ENCODE results near the gene PAK1IP1.
A peak's percentile ranks its signal among the peaks of the same experiment; 100 is the strongest.

Gene PAK1IP1

DNA sequence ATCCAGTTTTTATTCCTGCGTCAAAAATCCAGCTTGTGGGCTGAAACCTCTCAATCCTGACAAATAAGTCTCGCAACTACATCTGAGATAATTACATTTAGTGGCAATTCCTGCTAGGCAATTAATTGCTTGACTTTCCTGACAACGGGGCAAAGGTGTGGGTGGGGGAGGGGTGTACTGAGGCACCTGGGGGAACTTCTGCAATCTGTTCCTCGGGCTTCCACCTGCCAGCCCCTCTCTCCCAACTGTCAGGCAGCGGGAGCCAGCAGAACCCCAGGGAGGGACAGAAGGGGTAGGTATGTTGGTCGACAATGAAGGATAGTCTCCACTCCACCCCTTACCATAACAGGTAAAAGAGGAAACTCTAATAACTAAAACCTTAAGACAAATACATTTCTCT, 7.2 kb upstream of the PAK1IP1 start:
- no peaks in the 10 kb centered on the region for H3F3A ChIP-seq (ENCODE audit: insufficient read depth, low read length)
- H3K27me3 ChIP-seq (ENCODE audit: insufficient read depth, low read length): no peaks in the 10 kb centered on the region
- H4K20me1 ChIP-seq (ENCODE audit: insufficient read depth, low read length): no peaks in the 10 kb centered on the region
- no peak overlapping the region for H3K9ac ChIP-seq (ENCODE audit: low read length)
- no peak overlapping the region for H3K4me3 ChIP-seq (ENCODE audit: low read depth, low read length, poor library complexity, severe bottlenecking)
- no peaks in the 10 kb centered on the region for H3K9me3 ChIP-seq (ENCODE audit: low read length)
- H2AFZ ChIP-seq (ENCODE audit: low read length): no peak overlapping the region
- H3K4me1 ChIP-seq (ENCODE audit: insufficient read depth, low read length, severe bottlenecking): no peaks in the 10 kb centered on the region
- H3K79me2 ChIP-seq (ENCODE audit: insufficient read depth, low read length): no peaks in the 10 kb centered on the region
- no peak overlapping the region for H3K27ac ChIP-seq (ENCODE audit: low read depth, low read length, poor library complexity, severe bottlenecking)
- H3K9me2 ChIP-seq (ENCODE audit: low read depth, low read length): no peaks in the 10 kb centered on the region
- TF ChIP-seq CTCF (IDR thresholded peaks at IDR 0.05; ENCODE audit: low read length) (no peak), EZH2 (IDR thresholded peaks at IDR 0.05; ENCODE audit: borderline replicate concordance, low read length) (no peak)
- no peaks in the 10 kb centered on the region for H3K36me3 ChIP-seq (ENCODE audit: insufficient read depth, low read length)
- H3K4me2 ChIP-seq (ENCODE audit: low read length): no peak overlapping the region

- Histone ChIP-seq H3K27me3 (ENCODE audit: insufficient read depth, low read length) (no peaks in the 10 kb centered on the region), H3K4me3 (ENCODE audit: low read depth, low read length, poor library complexity, severe bottlenecking) (no peak overlapping the region), H3K79me2 (ENCODE audit: insufficient read depth, low read length) (peaks cover 9% of the 10 kb centered on the region), H3K4me2 (ENCODE audit: low read length) (no peak overlapping the region), H3K9me3 (ENCODE audit: low read length) (no peaks in the 10 kb centered on the region), H3K27ac (ENCODE audit: low read depth, low read length, poor library complexity, severe bottlenecking) (no peak overlapping the region), H4K20me1 (ENCODE audit: insufficient read depth, low read length) (no peaks in the 10 kb centered on the region), H2AFZ (ENCODE audit: low read length) (no peak overlapping the region), H3K9me2 (ENCODE audit: low read depth, low read length) (no peaks in the 10 kb centered on the region), H3K4me1 (ENCODE audit: insufficient read depth, low read length, severe bottlenecking) (peaks cover 14% of the 10 kb centered on the region), H3K9ac (ENCODE audit: low read length) (no peak overlapping the region), H3K36me3 (ENCODE audit: insufficient read depth, low read length) (no peaks in the 10 kb centered on the region; the same call in 1 of the 2 replicates), H3F3A (ENCODE audit: insufficient read depth, low read length) (no peaks in the 10 kb centered on the region)
- TF ChIP-seq EZH2 (IDR thresholded peaks at IDR 0.05; ENCODE audit: borderline replicate concordance, low read length): no peak
- no peak for TF ChIP-seq CTCF (IDR thresholded peaks at IDR 0.05; ENCODE audit: low read length)
Measured at GRCh38 chr6:10690651-10691445, 3.9 kb upstream of the PAK1IP1 start.

GRCh38 chr6:10692965-10693538, 1.7 kb upstream of the PAK1IP1 start:
- Histone ChIP-seq H3K79me2 (ENCODE audit: insufficient read depth, low read length) (peaks cover 23% of the 10 kb centered on the region), H3K9ac (ENCODE audit: low read length) (peak overlapping the region; percentile 96), H3K36me3 (ENCODE audit: insufficient read depth, low read length) (peaks cover 12% of the 10 kb centered on the region), H3K27ac (ENCODE audit: low read depth, low read length, poor library complexity, severe bottlenecking) (no peak overlapping the region), H2AFZ (ENCODE audit: low read length) (no peak overlapping the region), H4K20me1 (ENCODE audit: insufficient read depth, low read length) (no peaks in the 10 kb centered on the region), H3K9me2 (ENCODE audit: low read depth, low read length) (no peaks in the 10 kb centered on the region), H3K4me3 (ENCODE audit: low read depth, low read length, poor library complexity, severe bottlenecking) (peak overlapping the region; percentile 93), H3K4me1 (ENCODE audit: insufficient read depth, low read length, severe bottlenecking) (peaks cover 22% of the 10 kb centered on the region), H3K27me3 (ENCODE audit: insufficient read depth, low read length) (no peaks in the 10 kb centered on the region), H3K4me2 (ENCODE audit: low read length) (peak overlapping the region; percentile 86), H3F3A (ENCODE audit: insufficient read depth, low read length) (no peaks in the 10 kb centered on the region), H3K9me3 (ENCODE audit: low read length) (no peaks in the 10 kb centered on the region)
- no peak for TF ChIP-seq EZH2 (IDR thresholded peaks at IDR 0.05; ENCODE audit: borderline replicate concordance, low read length)
- no peak for TF ChIP-seq CTCF (IDR thresholded peaks at IDR 0.05; ENCODE audit: low read length)

Measured in OCI-LY1 (cell line).